Stimulated activated naive CD8-positive, alpha-beta T cell treated with anti-CD3 and anti-CD28 coated beads, Interleukin-15, amount 100 ng/mL, for 72 hours (primary cell): ENCODE data around the gene CAV2.
"Not testable (repeated sequence)": the region's sequence is repeated elsewhere in the genome, so short reads cannot be mapped to it uniquely, and the experiment has no call there.

Experiments used
- ATAC-seq: fragments of 150-1000 bp; cut with Tn5 transposase; 2 replicates; pipeline ENCODE4 v1.10.0; 2021; ENCODE audit warnings: mild to moderate bottlenecking, moderate library complexity
- DNase-seq, 2 donors: peaks; one replicate each; pipeline ENCODE4 v3.0.0; 2021 to 2022
- H3K27ac Mint-ChIP-seq, 2 donors: one replicate each; pipeline ENCODE4 v1.8.0; 2022; ENCODE audit warnings: mild to moderate bottlenecking in 2 of 2, mixed read lengths in 2 of 2, moderate library complexity in 2 of 2
- H3K27me3 Mint-ChIP-seq: one replicate; pipeline ENCODE4 v1.8.0; 2022; ENCODE audit warnings: mixed read lengths
- H3K4me1 Mint-ChIP-seq: one replicate; pipeline ENCODE4 v1.8.0; 2022; ENCODE audit warnings: mild to moderate bottlenecking, mixed read lengths
- H3K4me3 Mint-ChIP-seq, 2 donors: one replicate each; pipeline ENCODE4 v1.8.0; 2022; ENCODE audit warnings: mild to moderate bottlenecking in 2 of 2, mixed read lengths in 2 of 2, moderate library complexity in 1 of 2
- H3K9me3 Mint-ChIP-seq, 2 donors: one replicate each; pipeline ENCODE4 v1.8.0; 2022; ENCODE audit warnings: mixed read lengths in 2 of 2

Gene CAV2

DNA sequence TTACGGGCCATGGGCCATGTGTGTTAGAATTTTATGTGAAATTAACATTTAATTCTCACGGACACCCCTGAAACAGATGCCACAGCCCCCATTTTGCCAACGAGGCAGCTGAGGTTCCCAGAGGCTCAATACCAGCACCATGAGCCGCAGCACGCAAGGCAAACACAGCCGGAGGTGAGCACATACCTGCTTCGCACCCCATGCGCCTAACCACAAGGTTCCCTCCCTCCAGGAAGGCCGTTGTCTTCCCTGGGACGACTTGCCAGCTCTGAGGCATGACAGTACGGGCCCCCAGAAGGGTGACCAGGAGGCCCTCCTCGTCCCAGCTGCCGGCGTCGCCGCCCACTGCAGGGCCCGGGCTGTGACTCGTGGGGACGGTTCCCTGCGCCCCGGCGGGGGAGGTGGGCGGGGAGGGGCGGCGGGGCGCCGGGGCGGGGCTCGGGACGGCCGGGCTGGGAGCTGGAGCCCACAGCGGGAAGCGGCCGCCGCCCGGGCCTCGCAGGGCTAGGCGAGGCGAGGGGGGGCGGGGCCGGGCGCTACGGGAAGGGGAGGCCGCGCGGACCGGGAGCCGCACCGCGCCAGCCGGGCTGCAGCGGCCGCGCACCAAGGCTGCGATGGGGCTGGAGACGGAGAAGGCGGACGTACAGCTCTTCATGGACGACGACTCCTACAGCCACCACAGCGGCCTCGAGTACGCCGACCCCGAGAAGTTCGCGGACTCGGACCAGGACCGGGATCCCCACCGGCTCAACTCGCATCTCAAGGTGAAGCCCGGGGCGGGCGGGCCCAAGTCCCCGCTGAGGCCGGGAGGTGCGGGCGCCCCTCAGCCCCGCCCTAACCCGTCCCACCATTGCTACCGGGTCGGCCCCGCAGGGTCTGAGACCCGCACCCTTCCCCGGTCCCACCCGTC, at the start of gene CAV2:
CAV2 (plus strand) TSS at position 571 of the 910 bp plus-strand sequence; CDS start at position 615, 44 bp downstream.
- Mint-ChIP-seq H3K27me3 (peaks cover 68% of the 10 kb centered on the region), H3K4me3 (peak within 1 kb of the TSS; percentile 54 to 65), H3K4me1 (peaks cover 21% of the 10 kb centered on the region), H3K9me3 (no peaks in the 10 kb centered on the region), H3K27ac (no peak within 1 kb of the TSS)
- peak; percentile 63 for ATAC-seq
- DNase-seq: peak; percentile 12 to 19

DNA sequence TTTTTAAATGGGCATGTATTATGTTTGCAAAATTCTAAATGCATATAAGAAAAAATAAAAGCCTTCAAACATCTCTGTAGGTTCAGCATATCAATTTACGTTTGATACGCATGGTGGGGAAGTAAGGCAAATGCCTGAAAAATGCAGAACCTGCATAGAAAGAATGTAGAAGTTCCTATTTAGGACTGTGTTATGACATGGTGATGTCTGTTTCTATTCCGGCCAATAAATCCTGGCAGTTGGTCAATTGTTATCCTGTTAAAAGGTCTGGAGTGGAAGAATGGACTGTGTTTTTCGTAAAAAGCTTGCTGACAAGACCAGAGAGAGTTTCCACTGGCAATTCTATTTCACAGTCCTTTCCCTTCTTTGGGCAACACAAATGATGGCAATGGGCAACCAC, 49.6 kb upstream of the CAV2 start:
- no peak for ATAC-seq
- no peak for DNase-seq
- Mint-ChIP-seq H3K4me1 (no peaks in the 10 kb centered on the region), H3K9me3 (no peaks in the 10 kb centered on the region), H3K27ac (no peak overlapping the region), H3K27me3 (peaks cover 10% of the 10 kb centered on the region), H3K4me3 (no peak overlapping the region)

GRCh38 chr7:116451957-116452729, 47.4 kb upstream of the CAV2 start:
- Mint-ChIP-seq H3K27me3 (peaks cover 10% of the 10 kb centered on the region), H3K27ac (no peak overlapping the region), H3K9me3 (no peaks in the 10 kb centered on the region), H3K4me1 (no peaks in the 10 kb centered on the region), H3K4me3 (no peak overlapping the region)
- no peak for ATAC-seq
- DNase-seq: no peak

GRCh38 chr7:116454377-116454776, 45.2 kb upstream of the CAV2 start:
- no peaks in the 10 kb centered on the region for H3K4me1 Mint-ChIP-seq
- DNase-seq: no peak
- no peak for ATAC-seq
- H3K4me3 Mint-ChIP-seq: no peak overlapping the region
- peaks cover 3% of the 10 kb centered on the region for H3K27me3 Mint-ChIP-seq
- no peak overlapping the region for H3K27ac Mint-ChIP-seq
- no peaks in the 10 kb centered on the region for H3K9me3 Mint-ChIP-seq

DNA sequence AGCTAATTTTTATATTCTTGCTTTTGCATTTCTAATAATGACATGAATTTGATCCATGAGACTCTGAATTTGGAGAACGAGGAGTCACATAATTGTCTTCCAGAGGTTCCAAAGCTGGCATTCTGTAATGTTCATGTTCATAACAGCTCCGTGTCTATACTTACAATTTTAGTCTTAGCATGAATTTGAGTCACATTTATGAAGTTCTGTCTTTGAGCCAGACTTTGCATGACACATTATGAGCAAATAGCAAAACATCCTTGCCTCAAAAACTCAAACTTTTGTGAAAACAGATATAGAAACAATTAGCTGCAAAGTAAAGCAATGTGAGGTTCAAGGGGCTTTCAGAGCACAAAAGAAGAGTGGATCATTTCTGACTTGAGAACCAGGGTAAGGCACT, 44.5 kb upstream of the CAV2 start:
- Mint-ChIP-seq H3K4me3 (no peak overlapping the region), H3K4me1 (no peaks in the 10 kb centered on the region), H3K9me3 (no peaks in the 10 kb centered on the region), H3K27ac (no peak overlapping the region), H3K27me3 (no peaks in the 10 kb centered on the region)
- ATAC-seq (no peak), DNase-seq (no peak)

GRCh38 chr7:116455499-116455898, 44.0 kb upstream of the CAV2 start:
- ATAC-seq: no peak
- no peaks in the 10 kb centered on the region for H3K4me1 Mint-ChIP-seq
- H3K4me3 Mint-ChIP-seq: no peak overlapping the region
- no peaks in the 10 kb centered on the region for H3K27me3 Mint-ChIP-seq
- no peak overlapping the region for H3K27ac Mint-ChIP-seq
- no peaks in the 10 kb centered on the region for H3K9me3 Mint-ChIP-seq
- DNase-seq: no peak

- Mint-ChIP-seq H3K9me3 (no peaks in the 10 kb centered on the region), H3K4me3 (no peak overlapping the region), H3K4me1 (no peaks in the 10 kb centered on the region), H3K27ac (no peak overlapping the region), H3K27me3 (peaks cover 9% of the 10 kb centered on the region)
- no peak for DNase-seq
- ATAC-seq: no peak
Measured at GRCh38 chr7:116461500-116461899, 38.0 kb upstream of the CAV2 start.

DNA sequence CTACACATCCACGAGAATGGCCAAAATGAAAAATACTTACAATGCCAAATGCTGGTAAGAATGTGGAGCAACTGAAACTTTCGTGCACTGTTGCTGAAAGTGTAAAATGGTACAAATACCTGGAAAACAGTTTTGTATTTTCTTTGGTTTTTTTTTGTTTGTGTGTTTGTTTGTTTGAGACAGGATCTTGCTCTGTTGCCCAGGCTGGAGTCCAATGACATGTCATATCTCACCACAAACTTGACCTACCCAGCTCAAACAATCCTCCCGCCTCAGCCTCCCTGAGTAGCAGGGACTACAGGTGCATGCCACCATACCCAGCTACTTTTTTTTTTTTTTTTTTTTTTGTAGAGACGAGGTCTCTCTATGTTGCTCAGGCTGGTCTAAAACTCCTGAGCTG, 35.6 kb upstream of the CAV2 start:
- Mint-ChIP-seq H3K27ac (no peak overlapping the region), H3K4me1 (no peaks in the 10 kb centered on the region)
- no peak for ATAC-seq

DNA sequence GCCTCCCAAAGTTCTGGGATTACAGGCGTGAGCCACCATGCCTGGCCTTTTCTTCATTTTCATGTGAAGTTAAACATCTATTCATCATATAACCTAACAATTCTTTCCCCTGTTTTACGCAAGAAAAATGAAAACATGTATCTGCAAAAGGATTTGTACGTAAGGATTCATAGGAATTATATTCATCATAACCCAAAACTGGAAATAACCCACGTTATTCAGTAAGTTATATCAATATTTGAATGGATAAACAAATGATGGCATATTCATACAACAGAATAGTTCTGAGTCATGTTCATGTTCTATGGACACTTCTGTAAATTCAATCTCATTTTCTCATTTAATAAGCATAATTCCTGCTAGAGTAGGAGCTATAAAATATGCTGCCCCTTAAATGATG, 35.2 kb upstream of the CAV2 start:
- peaks cover 19% of the 10 kb centered on the region for H3K27me3 Mint-ChIP-seq
- H3K4me3 Mint-ChIP-seq: no peak overlapping the region
- no peaks in the 10 kb centered on the region for H3K9me3 Mint-ChIP-seq
- no peak overlapping the region for H3K27ac Mint-ChIP-seq
- DNase-seq (no peak), ATAC-seq (no peak)
- no peaks in the 10 kb centered on the region for H3K4me1 Mint-ChIP-seq

More for the DNA sequence above, 35.6 kb upstream of the CAV2 start:
- DNase-seq: no peak
- H3K9me3 Mint-ChIP-seq: no peaks in the 10 kb centered on the region
- H3K4me3 Mint-ChIP-seq: no peak overlapping the region
- H3K27me3 Mint-ChIP-seq: peaks cover 19% of the 10 kb centered on the region

GRCh38 chr7:116465125-116465524, 34.4 kb upstream of the CAV2 start:
- H3K4me3 Mint-ChIP-seq: no peak overlapping the region

DNA sequence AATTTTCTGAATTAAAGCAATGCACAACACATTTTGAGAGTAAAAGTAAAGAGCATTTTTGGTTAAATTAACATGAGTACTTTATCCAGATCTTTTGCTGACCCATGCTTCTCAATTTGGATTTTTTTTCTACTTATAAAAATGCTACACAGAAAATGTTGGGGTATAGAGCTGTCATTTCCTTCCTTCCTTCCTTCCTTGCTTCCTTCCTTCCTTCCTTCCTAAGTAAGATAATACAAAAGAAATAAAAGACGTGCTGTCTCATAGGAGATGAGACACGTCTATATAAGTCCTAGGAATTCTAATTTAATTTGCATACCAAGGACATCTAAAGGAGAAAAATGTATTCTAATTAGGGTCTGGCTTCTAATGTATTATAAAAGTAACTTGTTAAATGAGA, 31.0 kb upstream of the CAV2 start:
- Mint-ChIP-seq H3K4me3 (no peak overlapping the region), H3K4me1 (no peaks in the 10 kb centered on the region), H3K9me3 (no peaks in the 10 kb centered on the region), H3K27ac (no peak overlapping the region), H3K27me3 (peaks cover 49% of the 10 kb centered on the region)
- no peak for ATAC-seq
- DNase-seq: no peak

More at GRCh38 chr7:116465125-116465524, 34.4 kb upstream of the CAV2 start:
- ATAC-seq (no peak), DNase-seq (no peak)
- no peaks in the 10 kb centered on the region for H3K9me3 Mint-ChIP-seq
- H3K4me1 Mint-ChIP-seq: no peaks in the 10 kb centered on the region
- H3K27ac Mint-ChIP-seq: no peak overlapping the region
- H3K27me3 Mint-ChIP-seq: peaks cover 19% of the 10 kb centered on the region

DNA sequence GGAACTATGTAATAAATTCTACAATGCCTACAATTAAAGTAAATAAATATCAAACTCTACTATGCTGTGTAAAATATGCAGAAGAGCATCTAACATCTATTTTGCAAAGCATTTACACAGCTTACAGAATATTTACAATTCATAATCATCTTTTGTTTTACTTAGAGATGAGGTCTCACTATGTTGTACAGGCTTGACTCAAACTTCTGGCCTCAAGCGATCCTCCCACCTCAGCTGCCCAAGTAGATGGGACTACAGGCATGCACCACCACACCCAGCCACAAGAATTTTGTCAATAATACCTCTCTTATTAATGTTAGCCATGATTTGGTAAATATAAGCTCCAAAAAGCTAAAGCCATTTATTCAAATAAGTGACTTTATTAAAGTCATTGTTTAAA, 21.9 kb upstream of the CAV2 start:
- H3K27ac Mint-ChIP-seq: no peak overlapping the region
- no peak overlapping the region for H3K4me3 Mint-ChIP-seq
- DNase-seq (no peak), ATAC-seq (no peak)
- H3K4me1 Mint-ChIP-seq: no peaks in the 10 kb centered on the region
- H3K27me3 Mint-ChIP-seq: peaks cover 36% of the 10 kb centered on the region
- peaks cover 0 to 10% of the 10 kb centered on the region in 2 donors for H3K9me3 Mint-ChIP-seq

GRCh38 chr7:116478834-116479233, 20.7 kb upstream of the CAV2 start:
- Mint-ChIP-seq H3K4me1 (no peaks in the 10 kb centered on the region), H3K4me3 (no peak overlapping the region), H3K27ac (no peak overlapping the region), H3K27me3 (peaks cover 32% of the 10 kb centered on the region), H3K9me3 (peaks cover 0 to 10% of the 10 kb centered on the region in 2 donors)
- ATAC-seq: no peak
- DNase-seq: no peak

DNA sequence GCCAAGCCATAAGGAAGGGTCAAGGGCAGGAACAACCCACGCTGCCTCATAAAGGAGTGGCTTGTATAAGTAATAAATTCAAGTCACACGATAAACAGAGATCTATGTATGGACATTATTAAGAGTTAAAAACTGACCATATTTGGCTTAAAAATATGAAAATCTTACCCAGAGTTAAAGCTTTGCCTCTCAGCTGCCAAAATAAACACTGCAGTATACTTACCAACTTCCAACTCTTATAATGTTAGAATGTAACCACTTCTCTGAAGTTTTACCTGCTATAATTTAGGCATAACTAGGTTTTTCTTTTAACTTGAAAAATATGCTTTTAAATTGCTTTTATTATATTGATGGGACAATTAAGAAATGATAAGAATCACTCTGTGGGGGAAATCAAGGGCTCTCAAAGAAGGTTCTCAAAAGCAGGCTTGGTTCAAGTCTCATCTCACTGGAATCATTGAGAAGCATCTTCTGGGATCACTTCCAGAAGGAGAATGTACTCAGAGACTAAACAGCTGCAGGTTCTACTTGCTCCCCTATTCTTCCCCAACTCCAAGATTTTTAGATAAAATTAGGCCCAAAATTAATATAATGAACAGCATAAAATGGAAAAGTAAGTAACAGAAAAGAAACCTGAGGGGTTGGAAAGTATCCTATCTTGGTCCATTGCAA, 16.1 kb upstream of the CAV2 start:
- no peak for DNase-seq
- Mint-ChIP-seq H3K27me3 (peaks cover 32% of the 10 kb centered on the region), H3K9me3 (no peaks in the 10 kb centered on the region), H3K27ac (no peak overlapping the region), H3K4me1 (no peaks in the 10 kb centered on the region), H3K4me3 (no peak overlapping the region)
- no peak for ATAC-seq

DNA sequence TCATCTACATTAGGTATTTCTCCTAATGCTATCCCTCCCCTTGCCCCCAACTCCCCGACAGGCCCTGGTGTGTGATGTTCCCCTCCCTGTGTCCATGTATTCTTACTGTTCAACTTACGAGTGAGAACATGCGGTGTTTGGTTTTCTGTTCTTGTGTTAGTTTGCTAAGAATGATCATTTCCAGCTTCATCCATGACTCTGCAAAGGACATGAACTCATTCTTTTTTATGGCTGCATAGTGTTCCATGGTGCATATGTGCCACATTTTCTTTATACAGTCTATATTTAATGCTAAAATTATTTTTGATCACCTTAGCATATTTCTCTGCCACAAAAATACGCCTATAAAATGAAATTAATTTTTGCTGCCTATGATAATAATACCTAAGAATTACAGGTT, 15.1 kb upstream of the CAV2 start:
- not testable (repeated sequence) for DNase-seq, ATAC-seq, H3K9me3 Mint-ChIP-seq, H3K4me3 Mint-ChIP-seq, H3K4me1 Mint-ChIP-seq, H3K27ac Mint-ChIP-seq
- peaks cover 36% of the 10 kb centered on the region for H3K27me3 Mint-ChIP-seq
